Smooth muscle cell (in vitro differentiated cells): ENCODE results near the gene LPCAT2. TPM values are rescaled to one million over a fixed set of nuclear protein-coding genes. Genes with fewer than 3 reads are reported as not detected.
A peak's percentile ranks its signal among the peaks of the same experiment; 100 is the strongest.

Experiments used
- DNase-seq: peaks from one replicate; lab custom pipeline; 2025; ENCODE audit not compliant: unreplicated experiment; lab: John Stamatoyannopoulos, UW
- H2AFZ ChIP-seq: fragments of 200-600 bp; sonication (generic); 2 replicates; pipeline ENCODE4 v1.6.0; 2016; ENCODE audit warnings: antibody characterized with exemption, low read depth, mild to moderate bottlenecking
- H3F3A ChIP-seq: fragments of 200-600 bp; sonication (generic); 2 replicates; pipeline ENCODE4 v1.6.0; 2017; ENCODE audit warnings: antibody characterized with exemption, low read depth
- H3K27ac ChIP-seq: fragments of 200-600 bp; sonication (generic); 2 replicates; pipeline ENCODE4 v1.5.1; 2016; ENCODE audit warnings: low read depth, mild to moderate bottlenecking
- H3K27me3 ChIP-seq: fragments of 200-600 bp; sonication (generic); 2 replicates; pipeline ENCODE4 v1.6.1; 2016; ENCODE audit warnings: low read depth, mild to moderate bottlenecking
- H3K36me3 ChIP-seq: fragments of 200-600 bp; sonication (generic); 2 replicates; pipeline ENCODE4 v1.5.1; 2016; ENCODE audit warnings: low read depth
- H3K4me1 ChIP-seq: fragments of 200-600 bp; sonication (generic); 2 replicates; pipeline ENCODE4 v1.5.1; 2016; ENCODE audit warnings: low read depth
- H3K4me2 ChIP-seq: fragments of 200-600 bp; sonication (generic); 2 replicates; pipeline ENCODE4 v1.6.0; 2016; ENCODE audit warnings: mild to moderate bottlenecking
- H3K4me3 ChIP-seq: fragments of 200-600 bp; sonication (generic); 2 replicates; pipeline ENCODE4 v1.5.1; 2016; ENCODE audit warnings: mild to moderate bottlenecking
- H3K79me2 ChIP-seq: fragments of 200-600 bp; sonication (generic); 2 replicates; pipeline ENCODE4 v1.6.0; 2016; ENCODE audit warnings: low read depth, mild to moderate bottlenecking
- H3K9ac ChIP-seq: fragments of 200-600 bp; sonication (generic); 2 replicates; pipeline ENCODE4 v1.6.0; 2016; ENCODE audit warnings: low read depth
- H3K9me3 ChIP-seq: fragments of 200-600 bp; sonication (generic); replicated peaks from 2 replicates; pipeline ENCODE4 v1.5.1; 2016; ENCODE audit warnings: low read depth
- H4K20me1 ChIP-seq: fragments of 200-600 bp; sonication (generic); 2 replicates; pipeline ENCODE4 v1.6.0; 2016; ENCODE audit warnings: low read depth
- CTCF ChIP-seq: fragments of 200-600 bp; sonication (generic); IDR thresholded peaks from 2 replicates; pipeline ENCODE4 v1.5.1; 2017; ENCODE audit warnings: borderline replicate concordance, mild to moderate bottlenecking, antibody characterized with exemption; ENCODE audit not compliant: insufficient read depth, poor library complexity, severe bottlenecking
- WGBS: methylation state at CpG from one replicate; pipeline ENCODE4 v1.1.7; 2016; ENCODE audit warnings: low lambda C conversion rate; 5-methylcytosine and 5-hydroxymethylcytosine counted together
- polyA plus RNA-seq: library from polyadenylated mRNA; unstranded; fragments of >200 nt; fragmentation: Nextera tagmentation; extraction: Ambion mirVana; gene quantifications from 2 replicates; pipeline ENCODE4 v1.2.1, GENCODE V29; 2016
- total RNA-seq: library from RNA; depleted of rRNA; stranded (reverse); fragments of >200 nt; gene quantifications from 2 replicates; pipeline ENCODE4 v1.2.3, GENCODE V29; 2014

The LPCAT2 gene
- total and polyA plus RNA-seq, 2 experiments from 2014 or later = 12.3 to 55.6 TPM

- no peak overlapping the region for H2AFZ ChIP-seq
- no peak for DNase-seq
- no peak overlapping the region for H3K4me3 ChIP-seq
- H3F3A ChIP-seq = peaks cover 57% of the 10 kb centered on the region
- no peak overlapping the region for H3K4me2 ChIP-seq
- H3K9me3 ChIP-seq = no peaks in the 10 kb centered on the region
- H3K4me1 ChIP-seq = peaks cover 15% of the 10 kb centered on the region
- WGBS = 79% methylated on average over 5 of the region's 5 CpGs
- no peaks in the 10 kb centered on the region for H3K27me3 ChIP-seq
- peaks cover 3% of the 10 kb centered on the region for H3K36me3 ChIP-seq
- H3K9ac ChIP-seq = no peak overlapping the region
- no peaks in the 10 kb centered on the region for H3K79me2 ChIP-seq
- H4K20me1 ChIP-seq = no peaks in the 10 kb centered on the region
- TF ChIP-seq CTCF = no peak
- peak overlapping the region; percentile 98 for H3K27ac ChIP-seq
Measured at GRCh38 chr16:55497558-55497957, 11.3 kb upstream of the LPCAT2 start.

- no peaks in the 10 kb centered on the region for H4K20me1 ChIP-seq
- H3F3A ChIP-seq = peaks cover 62% of the 10 kb centered on the region
- peaks cover 3% of the 10 kb centered on the region for H3K36me3 ChIP-seq
- H3K4me1 ChIP-seq = peaks cover 21% of the 10 kb centered on the region
- H3K9ac ChIP-seq = no peak overlapping the region
- H3K4me3 ChIP-seq = no peak overlapping the region
- H3K79me2 ChIP-seq = no peaks in the 10 kb centered on the region
- WGBS = 80% methylated on average over 6 of the region's 6 CpGs
- no peaks in the 10 kb centered on the region for H3K9me3 ChIP-seq
- DNase-seq = no peak
- H2AFZ ChIP-seq = no peak overlapping the region
- H3K27ac ChIP-seq = peak overlapping the region; percentile 98
- no peaks in the 10 kb centered on the region for H3K27me3 ChIP-seq
- H3K4me2 ChIP-seq = no peak overlapping the region
- TF ChIP-seq CTCF = no peak
Measured at GRCh38 chr16:55498101-55498500, 10.8 kb upstream of the LPCAT2 start.

GRCh38 chr16:55499281-55499680 is 9.6 kb upstream of the LPCAT2 start:
- no peak for TF ChIP-seq CTCF
- no peaks in the 10 kb centered on the region for H4K20me1 ChIP-seq
- peaks cover 3% of the 10 kb centered on the region for H3K36me3 ChIP-seq
- H3F3A ChIP-seq = peaks cover 61% of the 10 kb centered on the region
- no peaks in the 10 kb centered on the region for H3K79me2 ChIP-seq
- H3K27me3 ChIP-seq = no peaks in the 10 kb centered on the region
- no peaks in the 10 kb centered on the region for H3K9me3 ChIP-seq
- DNase-seq = no peak
- no peak overlapping the region for H3K4me3 ChIP-seq
- H3K27ac ChIP-seq = peak overlapping the region; percentile 98
- H3K4me2 ChIP-seq = peak overlapping the region; percentile 14
- WGBS = 64% methylated on average over 3 of the region's 3 CpGs
- peak overlapping the region; percentile 73 for H3K9ac ChIP-seq
- no peak overlapping the region for H2AFZ ChIP-seq
- peaks cover 22% of the 10 kb centered on the region for H3K4me1 ChIP-seq

GRCh38 chr16:55499951-55500529 is 8.8 kb upstream of the LPCAT2 start:
- H3K4me3 ChIP-seq = no peak overlapping the region
- H4K20me1 ChIP-seq = no peaks in the 10 kb centered on the region
- peak; percentile 38 for DNase-seq
- H3F3A ChIP-seq = peaks cover 58% of the 10 kb centered on the region
- TF ChIP-seq CTCF = no peak
- peaks cover 3% of the 10 kb centered on the region for H3K36me3 ChIP-seq
- H3K9me3 ChIP-seq = no peaks in the 10 kb centered on the region
- H3K4me1 ChIP-seq = peaks cover 22% of the 10 kb centered on the region
- no peaks in the 10 kb centered on the region for H3K27me3 ChIP-seq
- H3K27ac ChIP-seq = peak overlapping the region; percentile 98
- peak overlapping the region; percentile 89 for H3K9ac ChIP-seq
- H3K79me2 ChIP-seq = no peaks in the 10 kb centered on the region
- no peak overlapping the region for H2AFZ ChIP-seq
- peak overlapping the region; percentile 44 for H3K4me2 ChIP-seq
- 16% methylated on average over 10 of the region's 10 CpGs for WGBS
